DOHH2 (cell line): Measurements from ENCODE around the gene MRPL58.

Experiments
- H3F3A ChIP-seq: fragments of 200-600 bp; sonication (generic), shearing (Covaris generic); 2 replicates; pipeline ENCODE4 v1.6.0; 2016; ENCODE audit warnings: antibody characterized with exemption, mild to moderate bottlenecking; ENCODE audit not compliant: control insufficient read depth, insufficient read depth
- H3K27ac ChIP-seq: fragments of 200-600 bp; sonication (generic); 2 replicates; pipeline ENCODE4 v1.5.1; 2014; ENCODE audit warnings: low read depth, mild to moderate bottlenecking, low read length, moderate library complexity
- H3K27me3 ChIP-seq: fragments of 200-600 bp; sonication (generic); 2 replicates; pipeline ENCODE4 v1.6.1; 2014; ENCODE audit warnings: mild to moderate bottlenecking, low read length, mixed read lengths; ENCODE audit not compliant: control insufficient read depth
- H3K36me3 ChIP-seq: fragments of 200-600 bp; sonication (generic); 2 replicates; pipeline ENCODE4 v1.6.1; 2014; ENCODE audit warnings: mild to moderate bottlenecking, low read length, moderate library complexity, mixed read lengths; ENCODE audit not compliant: control insufficient read depth
- H3K4me1 ChIP-seq: fragments of 200-600 bp; sonication (generic); 2 replicates; pipeline ENCODE4 v1.6.1; 2014; ENCODE audit warnings: mild to moderate bottlenecking, low read length, mixed read lengths; ENCODE audit not compliant: control insufficient read depth
- H3K4me2 ChIP-seq: fragments of 200-600 bp; sonication (generic); 2 replicates; pipeline ENCODE4 v1.6.0; 2014; ENCODE audit warnings: mild to moderate bottlenecking, low read length, moderate library complexity
- H3K4me3 ChIP-seq: fragments of 200-600 bp; sonication (generic); 2 replicates; pipeline ENCODE4 v1.5.1; 2014; ENCODE audit warnings: mild to moderate bottlenecking, low read length, mixed read lengths
- H3K79me2 ChIP-seq: fragments of 200-600 bp; sonication (generic); 2 replicates; pipeline ENCODE4 v1.6.1; 2014; ENCODE audit warnings: mild to moderate bottlenecking, low read length, mixed read lengths; ENCODE audit not compliant: control insufficient read depth
- H3K9me2 ChIP-seq: fragments of 200-600 bp; sonication (generic); replicated peaks from 2 replicates; pipeline ENCODE4 v1.6.1; 2014; ENCODE audit warnings: mild to moderate bottlenecking, low read length, mixed read lengths; ENCODE audit not compliant: control insufficient read depth
- H3K9me3 ChIP-seq: fragments of 200-600 bp; sonication (generic); 2 replicates; pipeline ENCODE4 v1.6.1; 2014; ENCODE audit warnings: antibody characterized with exemption, low read length, mixed read lengths; ENCODE audit not compliant: control insufficient read depth, insufficient read depth
- H4K20me1 ChIP-seq: fragments of 200-600 bp; sonication (generic); 2 replicates; pipeline ENCODE4 v1.6.0; 2014; ENCODE audit warnings: low read depth, mild to moderate bottlenecking, antibody characterized with exemption, low read length, moderate library complexity; ENCODE audit not compliant: control insufficient read depth, insufficient read depth
- CTCF ChIP-seq: fragments of 200-600 bp; sonication (generic); IDR thresholded peaks from one replicate; pipeline ENCODE4 v1.5.1; 2014; ENCODE audit warnings: antibody characterized with exemption, mild to moderate bottlenecking, low read depth, low read length; ENCODE audit not compliant: poor library complexity, severe bottlenecking
- EZH2phosphoT487 ChIP-seq: fragments of 200-600 bp; sonication (generic); IDR thresholded peaks from 2 replicates; pipeline ENCODE4 v1.6.1; 2017; ENCODE audit warnings: borderline replicate concordance, mild to moderate bottlenecking, antibody characterized with exemption, low read length, moderate library complexity, mixed read lengths

Gene MRPL58

GRCh38 chr17:75061618-75062017 is 49.1 kb downstream of the MRPL58 start:
- no peaks in the 10 kb centered on the region for H3K9me3 ChIP-seq
- H3K27me3 ChIP-seq, result no peaks in the 10 kb centered on the region
- H3K9me2 ChIP-seq, result no peaks in the 10 kb centered on the region
- no peaks in the 10 kb centered on the region for H3K4me1 ChIP-seq
- no peaks in the 10 kb centered on the region for H4K20me1 ChIP-seq
- H3K36me3 ChIP-seq, result peaks cover 21% of the 10 kb centered on the region
- no peak overlapping the region for H3K27ac ChIP-seq
- TF ChIP-seq CTCF, result no peak
- no peak for TF ChIP-seq EZH2phosphoT487
- H3F3A ChIP-seq, result no peaks in the 10 kb centered on the region
- H3K79me2 ChIP-seq, result no peaks in the 10 kb centered on the region
- no peak overlapping the region for H3K4me3 ChIP-seq
- no peak overlapping the region for H3K4me2 ChIP-seq

- Histone ChIP-seq H4K20me1 (no peaks in the 10 kb centered on the region), H3K79me2 (no peaks in the 10 kb centered on the region), H3K27ac (no peak overlapping the region), H3K36me3 (peaks cover 21% of the 10 kb centered on the region), H3F3A (no peaks in the 10 kb centered on the region), H3K4me1 (no peaks in the 10 kb centered on the region), H3K4me2 (no peak overlapping the region), H3K9me2 (no peaks in the 10 kb centered on the region), H3K27me3 (no peaks in the 10 kb centered on the region), H3K4me3 (no peak overlapping the region), H3K9me3 (no peaks in the 10 kb centered on the region)
- TF ChIP-seq CTCF, result no peak
- no peak for TF ChIP-seq EZH2phosphoT487
These were observed 50.7 kb downstream of the MRPL58 start for GRCh38 chr17:75063201-75063600.

- H3K4me2 ChIP-seq, result no peak overlapping the region
- no peak for TF ChIP-seq EZH2phosphoT487
- no peaks in the 10 kb centered on the region for H3K4me1 ChIP-seq
- H3F3A ChIP-seq, result no peaks in the 10 kb centered on the region
- H3K4me3 ChIP-seq, result no peak overlapping the region
- H3K9me3 ChIP-seq, result no peaks in the 10 kb centered on the region
- H3K27me3 ChIP-seq, result no peaks in the 10 kb centered on the region
- no peaks in the 10 kb centered on the region for H4K20me1 ChIP-seq
- no peaks in the 10 kb centered on the region for H3K9me2 ChIP-seq
- peaks cover 21% of the 10 kb centered on the region for H3K36me3 ChIP-seq
- no peaks in the 10 kb centered on the region for H3K79me2 ChIP-seq
- H3K27ac ChIP-seq, result no peak overlapping the region
These were observed 51.2 kb downstream of the MRPL58 start for GRCh38 chr17:75063626-75064025.

GRCh38 chr17:75064040-75064439 is 51.6 kb downstream of the MRPL58 start:
- Histone ChIP-seq H3K27ac (no peak overlapping the region), H3F3A (no peaks in the 10 kb centered on the region), H3K79me2 (no peaks in the 10 kb centered on the region), H3K4me2 (no peak overlapping the region), H3K4me3 (no peak overlapping the region), H3K4me1 (no peaks in the 10 kb centered on the region), H3K9me3 (no peaks in the 10 kb centered on the region), H3K36me3 (peaks cover 21% of the 10 kb centered on the region), H3K27me3 (no peaks in the 10 kb centered on the region), H4K20me1 (no peaks in the 10 kb centered on the region), H3K9me2 (no peaks in the 10 kb centered on the region)
- TF ChIP-seq EZH2phosphoT487 (no peak), CTCF (no peak)
